DND-41 (cell line): ENCODE measurements around the gene FHIT.

Experiments used
- ATAC-seq: fragments of 200-7000 bp; cut with Tn5 transposase; 3 replicates; pipeline ENCODE4 v1.9.1; 2021; ENCODE audit warnings: low read depth; ENCODE audit not compliant: insufficient read depth
- DNase-seq: peaks from one replicate; pipeline ENCODE4 v3.0.0-alpha.2; 2020
- H2AFZ ChIP-seq: 2 replicates; pipeline ENCODE4 v1.6.0; 2012; ENCODE audit warnings: low read depth, low read length
- H3K27ac ChIP-seq: 2 replicates; pipeline ENCODE4 v1.5.1; 2012; ENCODE audit warnings: low read length, inconsistent platforms
- H3K27me3 ChIP-seq: fragments of 200-600 bp; sonication (generic); 2 replicates; pipeline ENCODE4 v1.6.0; 2012; ENCODE audit warnings: low read length, mild to moderate bottlenecking, inconsistent platforms; ENCODE audit not compliant: insufficient read depth, poor library complexity
- H3K36me3 ChIP-seq: 2 replicates; pipeline ENCODE4 v1.5.1; 2012; ENCODE audit warnings: low read length, inconsistent platforms; ENCODE audit not compliant: insufficient read depth
- H3K4me1 ChIP-seq: 2 replicates; pipeline ENCODE4 v1.5.1; 2012; ENCODE audit warnings: mild to moderate bottlenecking, low read length; ENCODE audit not compliant: insufficient read depth
- H3K4me2 ChIP-seq: 2 replicates; pipeline ENCODE4 v1.6.0; 2012; ENCODE audit warnings: mild to moderate bottlenecking, moderate library complexity, low read length, inconsistent platforms; ENCODE audit not compliant: insufficient read depth
- H3K4me3 ChIP-seq, 2 experiments: fragments of 200-600 bp in 1 of 2; shearing (Covaris generic) in 1 of 2; 2 replicates each; pipeline ENCODE4 v1.5.1; 2012 to 2016; ENCODE audit warnings: inconsistent platforms in 2 of 2, low read length in 2 of 2, mild to moderate bottlenecking in 2 of 2, low read depth in 1 of 2, moderate library complexity in 1 of 2
- H3K79me2 ChIP-seq: 2 replicates; pipeline ENCODE4 v1.6.0; 2012; ENCODE audit warnings: low read length, inconsistent platforms; ENCODE audit not compliant: insufficient read depth
- H3K9ac ChIP-seq: 2 replicates; pipeline ENCODE4 v1.6.0; 2012; ENCODE audit warnings: low read depth, mild to moderate bottlenecking, inconsistent platforms, low read length, moderate library complexity
- H3K9me3 ChIP-seq: 2 replicates; pipeline ENCODE4 v1.5.1; 2012; ENCODE audit warnings: low read length, moderate library complexity, mild to moderate bottlenecking, inconsistent platforms; ENCODE audit not compliant: insufficient read depth, severe bottlenecking
- H4K20me1 ChIP-seq: 2 replicates; pipeline ENCODE4 v1.6.0; 2012; ENCODE audit warnings: low read length; ENCODE audit not compliant: insufficient read depth
- EZH2 ChIP-seq: IDR thresholded peaks from 3 replicates; pipeline ENCODE4 v1.6.1; 2012; ENCODE audit warnings: borderline replicate concordance, low read depth, mild to moderate bottlenecking, moderate library complexity, low read length, inconsistent platforms; ENCODE audit not compliant: severe bottlenecking
- TF ChIP-seq, protein P1 (sequence below): IDR thresholded peaks from 2 replicates; pipeline ENCODE4 v1.5.1; 2012; ENCODE audit warnings: borderline replicate concordance, low read length, moderate library complexity, mild to moderate bottlenecking; ENCODE audit not compliant: poor library complexity, severe bottlenecking; ENCODE audit errors: extremely low read depth

FHIT gene

DNA sequence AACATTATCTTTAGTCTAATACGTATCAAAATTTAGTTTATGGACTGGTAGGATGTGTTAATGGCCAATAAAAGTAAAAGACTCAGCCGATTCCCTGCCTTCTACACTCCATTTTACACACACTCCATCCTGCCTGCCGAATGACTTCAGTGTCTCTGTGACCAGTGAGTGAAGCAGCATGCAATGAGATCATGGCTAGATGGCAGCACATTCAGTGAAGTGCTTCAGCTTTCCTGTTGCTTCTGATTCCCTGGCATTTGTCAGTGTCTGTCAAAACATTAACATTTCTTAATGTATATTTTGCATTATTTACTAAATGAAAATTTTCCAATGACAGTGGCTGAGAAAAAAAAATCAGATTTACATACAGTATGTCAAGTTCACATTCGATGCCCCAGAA is 412.0 kb downstream of the FHIT start:
- H3K79me2 ChIP-seq: no peaks in the 10 kb centered on the region
- H3K9me3 ChIP-seq: no peaks in the 10 kb centered on the region
- no peaks in the 10 kb centered on the region for H3K27me3 ChIP-seq
- H3K4me3 ChIP-seq: no peak overlapping the region
- ATAC-seq: no peak
- H3K27ac ChIP-seq: no peak overlapping the region
- DNase-seq: no peak
- no peak for TF ChIP-seq EZH2
- TF ChIP-seq, protein P1, sequence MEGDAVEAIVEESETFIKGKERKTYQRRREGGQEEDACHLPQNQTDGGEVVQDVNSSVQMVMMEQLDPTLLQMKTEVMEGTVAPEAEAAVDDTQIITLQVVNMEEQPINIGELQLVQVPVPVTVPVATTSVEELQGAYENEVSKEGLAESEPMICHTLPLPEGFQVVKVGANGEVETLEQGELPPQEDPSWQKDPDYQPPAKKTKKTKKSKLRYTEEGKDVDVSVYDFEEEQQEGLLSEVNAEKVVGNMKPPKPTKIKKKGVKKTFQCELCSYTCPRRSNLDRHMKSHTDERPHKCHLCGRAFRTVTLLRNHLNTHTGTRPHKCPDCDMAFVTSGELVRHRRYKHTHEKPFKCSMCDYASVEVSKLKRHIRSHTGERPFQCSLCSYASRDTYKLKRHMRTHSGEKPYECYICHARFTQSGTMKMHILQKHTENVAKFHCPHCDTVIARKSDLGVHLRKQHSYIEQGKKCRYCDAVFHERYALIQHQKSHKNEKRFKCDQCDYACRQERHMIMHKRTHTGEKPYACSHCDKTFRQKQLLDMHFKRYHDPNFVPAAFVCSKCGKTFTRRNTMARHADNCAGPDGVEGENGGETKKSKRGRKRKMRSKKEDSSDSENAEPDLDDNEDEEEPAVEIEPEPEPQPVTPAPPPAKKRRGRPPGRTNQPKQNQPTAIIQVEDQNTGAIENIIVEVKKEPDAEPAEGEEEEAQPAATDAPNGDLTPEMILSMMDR: peak; percentile 28
- no peak overlapping the region for H3K9ac ChIP-seq
- H4K20me1 ChIP-seq: no peaks in the 10 kb centered on the region
- H2AFZ ChIP-seq: no peak overlapping the region
- H3K4me2 ChIP-seq: no peak overlapping the region
- H3K36me3 ChIP-seq: no peaks in the 10 kb centered on the region
- H3K4me1 ChIP-seq: no peaks in the 10 kb centered on the region

DNA sequence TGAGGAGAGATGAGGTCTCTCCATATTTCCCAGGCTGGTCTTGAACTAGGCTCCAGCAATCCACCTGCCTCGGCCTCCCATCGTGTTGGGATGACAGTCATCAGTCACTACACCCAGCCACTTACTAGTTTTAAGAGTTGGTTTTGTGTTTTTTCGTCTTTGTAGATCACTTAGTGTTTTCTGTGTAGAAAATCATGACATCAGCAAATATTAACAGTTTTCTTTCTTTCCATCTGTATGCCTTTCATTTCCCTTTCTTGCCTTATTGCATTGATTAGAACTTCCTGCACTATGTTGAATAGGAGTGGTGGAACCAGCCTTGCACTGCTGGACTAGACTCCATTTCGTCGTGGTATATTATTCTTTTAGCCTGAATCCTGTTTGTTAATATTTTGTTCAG is 415.5 kb downstream of the FHIT start:
- Histone ChIP-seq H3K79me2 (no peaks in the 10 kb centered on the region), H3K9me3 (no peaks in the 10 kb centered on the region), H3K4me2 (no peak overlapping the region), H3K4me1 (no peaks in the 10 kb centered on the region), H3K36me3 (no peaks in the 10 kb centered on the region), H3K9ac (no peak overlapping the region), H3K4me3 (no peak overlapping the region), H3K27me3 (no peaks in the 10 kb centered on the region), H4K20me1 (no peaks in the 10 kb centered on the region), H3K27ac (no peak overlapping the region), H2AFZ (no peak overlapping the region)
- TF ChIP-seq EZH2: no peak
- TF ChIP-seq, protein P1: no peak
- ATAC-seq: no peak
- DNase-seq: no peak

DNA sequence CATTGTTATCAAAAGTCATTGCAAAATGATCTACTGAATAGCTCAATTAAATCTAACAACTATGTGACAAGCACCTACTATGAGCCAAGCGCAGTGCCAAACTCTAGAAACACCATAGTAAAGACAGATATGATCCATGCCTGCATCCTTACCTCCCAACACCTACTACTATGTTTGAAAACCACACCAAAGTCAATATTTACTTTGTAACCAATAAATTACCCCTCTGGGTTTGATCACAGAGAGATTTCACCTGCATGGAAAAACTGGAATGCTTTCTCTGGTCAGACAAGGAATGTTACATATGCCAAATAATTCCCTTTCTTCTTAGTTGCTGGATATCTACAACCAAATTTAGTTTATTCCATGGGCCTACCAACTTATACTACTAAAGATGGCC is 422.2 kb downstream of the FHIT start:
- Histone ChIP-seq H3K36me3 (no peaks in the 10 kb centered on the region), H3K4me2 (no peak overlapping the region), H4K20me1 (no peaks in the 10 kb centered on the region), H3K4me3 (no peak overlapping the region), H3K27ac (no peak overlapping the region), H3K9ac (no peak overlapping the region), H3K27me3 (no peaks in the 10 kb centered on the region), H3K79me2 (no peaks in the 10 kb centered on the region), H2AFZ (no peak overlapping the region), H3K9me3 (no peaks in the 10 kb centered on the region), H3K4me1 (no peaks in the 10 kb centered on the region)
- ATAC-seq (no peak), DNase-seq (no peak)
- TF ChIP-seq EZH2: no peak
- TF ChIP-seq, protein P1: no peak

DNA sequence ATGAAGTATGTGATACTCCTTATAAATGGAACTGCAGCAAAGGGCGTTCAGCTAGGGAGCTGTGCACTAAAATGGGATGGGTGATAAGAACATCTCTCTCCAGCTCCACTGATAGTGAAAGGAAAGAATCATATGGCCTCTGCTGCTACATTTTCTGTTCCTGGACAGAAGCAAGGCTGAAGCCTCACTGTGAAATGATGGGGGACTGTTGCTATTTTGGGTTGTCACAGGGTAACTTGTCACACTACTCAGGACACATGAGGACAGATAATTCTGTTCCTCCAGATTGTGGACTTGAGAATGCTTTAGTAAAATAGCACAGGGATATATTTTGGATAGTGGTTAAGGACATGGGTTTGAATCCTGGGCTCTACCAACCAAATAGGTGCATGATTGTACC is 423.6 kb downstream of the FHIT start:
- ATAC-seq (no peak), DNase-seq (no peak)
- H3K36me3 ChIP-seq: no peaks in the 10 kb centered on the region
- H3K4me1 ChIP-seq: no peaks in the 10 kb centered on the region
- no peaks in the 10 kb centered on the region for H3K79me2 ChIP-seq
- H3K9me3 ChIP-seq: no peaks in the 10 kb centered on the region
- no peak overlapping the region for H3K9ac ChIP-seq
- no peak overlapping the region for H2AFZ ChIP-seq
- no peak overlapping the region for H3K4me2 ChIP-seq
- H4K20me1 ChIP-seq: no peaks in the 10 kb centered on the region
- no peak overlapping the region for H3K4me3 ChIP-seq
- H3K27ac ChIP-seq: no peak overlapping the region
- TF ChIP-seq, protein P1: no peak
- no peak for TF ChIP-seq EZH2
- H3K27me3 ChIP-seq: no peaks in the 10 kb centered on the region
